Measurements from ENCODE around the gene SUPT4H1.

SUPT4H1 gene

GRCh38 chr17:58339755-58340404 lies 12.1 kb downstream of the SUPT4H1 start:
- DNase-seq, result peak; percentile 46
- TF ChIP-seq, protein P1, sequence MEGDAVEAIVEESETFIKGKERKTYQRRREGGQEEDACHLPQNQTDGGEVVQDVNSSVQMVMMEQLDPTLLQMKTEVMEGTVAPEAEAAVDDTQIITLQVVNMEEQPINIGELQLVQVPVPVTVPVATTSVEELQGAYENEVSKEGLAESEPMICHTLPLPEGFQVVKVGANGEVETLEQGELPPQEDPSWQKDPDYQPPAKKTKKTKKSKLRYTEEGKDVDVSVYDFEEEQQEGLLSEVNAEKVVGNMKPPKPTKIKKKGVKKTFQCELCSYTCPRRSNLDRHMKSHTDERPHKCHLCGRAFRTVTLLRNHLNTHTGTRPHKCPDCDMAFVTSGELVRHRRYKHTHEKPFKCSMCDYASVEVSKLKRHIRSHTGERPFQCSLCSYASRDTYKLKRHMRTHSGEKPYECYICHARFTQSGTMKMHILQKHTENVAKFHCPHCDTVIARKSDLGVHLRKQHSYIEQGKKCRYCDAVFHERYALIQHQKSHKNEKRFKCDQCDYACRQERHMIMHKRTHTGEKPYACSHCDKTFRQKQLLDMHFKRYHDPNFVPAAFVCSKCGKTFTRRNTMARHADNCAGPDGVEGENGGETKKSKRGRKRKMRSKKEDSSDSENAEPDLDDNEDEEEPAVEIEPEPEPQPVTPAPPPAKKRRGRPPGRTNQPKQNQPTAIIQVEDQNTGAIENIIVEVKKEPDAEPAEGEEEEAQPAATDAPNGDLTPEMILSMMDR (IDR thresholded peaks at IDR 0.05; ENCODE audit: borderline replicate concordance, extremely low read depth, low read length, poor library complexity, severe bottlenecking), result no peak
- no peak for TF ChIP-seq EZH2 (IDR thresholded peaks at IDR 0.05; ENCODE audit: borderline replicate concordance, low read depth, low read length, severe bottlenecking)

GRCh38 chr17:58338841-58339754 lies 12.9 kb downstream of the SUPT4H1 start:
- H3K79me2 ChIP-seq (ENCODE audit: insufficient read depth, low read length), result peaks cover 96% of the 10 kb centered on the region
- no peaks in the 10 kb centered on the region for H3K27me3 ChIP-seq (ENCODE audit: insufficient read depth, low read length, poor library complexity)
- H3K4me2 ChIP-seq (ENCODE audit: insufficient read depth, low read length), result peak overlapping the region; percentile 65

More at GRCh38 chr17:58339755-58340404, 12.1 kb downstream of the SUPT4H1 start:
- Histone ChIP-seq H3K4me3 (ENCODE audit: low read depth in 1 of 2, low read length in 2 of 2) (peak overlapping the region; percentile 63 to 96; a peak in 3 of 4 replicates), H3K36me3 (ENCODE audit: insufficient read depth, low read length) (peaks cover 51% of the 10 kb centered on the region), H3K9me3 (ENCODE audit: insufficient read depth, low read length, severe bottlenecking) (no peaks in the 10 kb centered on the region), H4K20me1 (ENCODE audit: insufficient read depth, low read length) (no peaks in the 10 kb centered on the region; the same call in 1 of the 2 replicates), H2AFZ (ENCODE audit: low read depth, low read length) (no peak overlapping the region), H3K9ac (ENCODE audit: low read depth, low read length) (peak overlapping the region; percentile 99), H3K27me3 (ENCODE audit: insufficient read depth, low read length, poor library complexity) (no peaks in the 10 kb centered on the region), H3K27ac (ENCODE audit: low read length) (peak overlapping the region; percentile 100), H3K4me2 (ENCODE audit: insufficient read depth, low read length) (peak overlapping the region; percentile 65), H3K79me2 (ENCODE audit: insufficient read depth, low read length) (peaks cover 96% of the 10 kb centered on the region), H3K4me1 (ENCODE audit: insufficient read depth, low read length) (peaks cover 92% of the 10 kb centered on the region)
- no peak for ATAC-seq (ENCODE audit: insufficient read depth, low read depth)

DNA sequence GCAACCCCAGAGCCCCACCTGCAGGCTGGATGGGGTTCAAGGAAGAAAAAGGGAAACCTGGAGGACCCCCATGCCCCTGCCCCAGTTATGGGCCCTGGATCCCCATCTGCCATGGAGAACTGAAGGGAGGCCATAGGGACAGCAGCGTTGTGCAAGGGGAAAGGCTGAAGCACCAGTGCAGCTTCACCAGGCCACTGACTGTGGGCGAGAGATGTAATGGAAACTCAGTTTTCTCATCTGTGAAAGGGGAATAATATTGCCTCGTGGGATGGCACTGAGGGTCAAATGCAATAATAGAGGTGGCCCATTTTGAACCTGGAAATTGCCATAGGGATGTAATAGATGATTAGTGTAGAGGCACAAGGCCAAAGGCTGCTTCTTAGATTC lies 13.6 kb downstream of the SUPT4H1 start:
- DNase-seq, result no peak
- peaks cover 92% of the 10 kb centered on the region for H3K4me1 ChIP-seq (ENCODE audit: insufficient read depth, low read length)
- H3K27me3 ChIP-seq (ENCODE audit: insufficient read depth, low read length, poor library complexity), result no peaks in the 10 kb centered on the region
- no peaks in the 10 kb centered on the region for H3K9me3 ChIP-seq (ENCODE audit: insufficient read depth, low read length, severe bottlenecking)
- H3K79me2 ChIP-seq (ENCODE audit: insufficient read depth, low read length), result peaks cover 96% of the 10 kb centered on the region
- H2AFZ ChIP-seq (ENCODE audit: low read depth, low read length), result no peak overlapping the region
- H3K4me3 ChIP-seq (ENCODE audit: low read depth in 1 of 2, low read length in 2 of 2), result peak overlapping the region; percentile 63 to 96
- peak overlapping the region; percentile 100 for H3K27ac ChIP-seq (ENCODE audit: low read length)
- H4K20me1 ChIP-seq (ENCODE audit: insufficient read depth, low read length), result no peaks in the 10 kb centered on the region; the same call in 1 of the 2 replicates
- TF ChIP-seq, protein P1 (IDR thresholded peaks at IDR 0.05; ENCODE audit: borderline replicate concordance, extremely low read depth, low read length, poor library complexity, severe bottlenecking), result peak; percentile 54
- TF ChIP-seq EZH2 (IDR thresholded peaks at IDR 0.05; ENCODE audit: borderline replicate concordance, low read depth, low read length, severe bottlenecking), result no peak
- peak overlapping the region; percentile 65 for H3K4me2 ChIP-seq (ENCODE audit: insufficient read depth, low read length)
- no peak for ATAC-seq (ENCODE audit: insufficient read depth, low read depth)
- peak overlapping the region; percentile 99 for H3K9ac ChIP-seq (ENCODE audit: low read depth, low read length)
- H3K36me3 ChIP-seq (ENCODE audit: insufficient read depth, low read length), result peaks cover 51% of the 10 kb centered on the region

More at GRCh38 chr17:58338841-58339754, 12.9 kb downstream of the SUPT4H1 start:
- Histone ChIP-seq H3K36me3 (ENCODE audit: insufficient read depth, low read length) (peaks cover 51% of the 10 kb centered on the region), H3K27ac (ENCODE audit: low read length) (peak overlapping the region; percentile 100), H2AFZ (ENCODE audit: low read depth, low read length) (no peak overlapping the region), H4K20me1 (ENCODE audit: insufficient read depth, low read length) (no peaks in the 10 kb centered on the region; the same call in 1 of the 2 replicates), H3K4me3 (ENCODE audit: low read depth in 1 of 2, low read length in 2 of 2) (peak overlapping the region; percentile 63 to 96), H3K4me1 (ENCODE audit: insufficient read depth, low read length) (peaks cover 92% of the 10 kb centered on the region), H3K9ac (ENCODE audit: low read depth, low read length) (peak overlapping the region; percentile 99), H3K9me3 (ENCODE audit: insufficient read depth, low read length, severe bottlenecking) (no peaks in the 10 kb centered on the region)
- peak; percentile 20 for ATAC-seq (ENCODE audit: insufficient read depth, low read depth)
- peak; percentile 92 for DNase-seq
- TF ChIP-seq EZH2 (IDR thresholded peaks at IDR 0.05; ENCODE audit: borderline replicate concordance, low read depth, low read length, severe bottlenecking), result no peak
- TF ChIP-seq, protein P1 (IDR thresholded peaks at IDR 0.05; ENCODE audit: borderline replicate concordance, extremely low read depth, low read length, poor library complexity, severe bottlenecking), result no peak
